HepG2 (cell line): ENCODE results near the gene NACC2. TPM values are rescaled to one million over a fixed set of nuclear protein-coding genes. Genes with fewer than 3 reads are reported as not detected.

Experiments
- AHDC1 ChIP-seq: sonication (generic); formaldehyde crosslinking; IDR thresholded peaks from 2 replicates; pipeline ENCODE4 v1.5.1; 2020; ENCODE audit warnings: mild to moderate bottlenecking, missing genetic modification reagents, borderline replicate concordance
- AHR ChIP-seq: IDR thresholded peaks from 2 replicates; pipeline ENCODE4 v1.6.1; 2018; ENCODE audit warnings: missing genetic modification reagents, missing compliant biosample characterization
- ATF7-NPFF ChIP-seq: sonication (generic); formaldehyde crosslinking; IDR thresholded peaks from 2 replicates; pipeline ENCODE4 v1.8.1; 2023; ENCODE audit warnings: mild to moderate bottlenecking, low read depth, missing genetic modification reagents, moderate library complexity
- DR1 ChIP-seq: sonication (generic); formaldehyde crosslinking; IDR thresholded peaks from 2 replicates; pipeline ENCODE4 v1.8.0; 2021; ENCODE audit warnings: mild to moderate bottlenecking, missing genetic modification reagents, inconsistent platforms
- ETV5 ChIP-seq: IDR thresholded peaks from 2 replicates; pipeline ENCODE4 v1.6.1; 2018; ENCODE audit warnings: missing biosample characterization, missing genetic modification reagents, inconsistent platforms, borderline replicate concordance
- HOMEZ ChIP-seq: IDR thresholded peaks from 2 replicates; pipeline ENCODE4 v1.6.1; 2016; ENCODE audit warnings: low read depth
- KLF12 ChIP-seq: sonication (generic); formaldehyde crosslinking; IDR thresholded peaks from 2 replicates; pipeline ENCODE4 v1.4.0; 2020; ENCODE audit warnings: missing genetic modification reagents, borderline replicate concordance
- NFE2L1 ChIP-seq: sonication (generic); formaldehyde crosslinking; IDR thresholded peaks from 2 replicates; pipeline ENCODE4 v1.4.0; 2020; ENCODE audit warnings: missing genetic modification reagents, mild to moderate bottlenecking, borderline replicate concordance
- REL ChIP-seq: sonication (generic); formaldehyde crosslinking; conservative IDR thresholded peaks from 2 replicates; pipeline ENCODE4 v1.8.0; 2022; ENCODE audit warnings: mild to moderate bottlenecking, missing genetic modification reagents, moderate library complexity
- SALL2 ChIP-seq: sonication (generic); formaldehyde crosslinking; IDR thresholded peaks from 2 replicates; pipeline ENCODE4 v1.8.1; 2023; ENCODE audit warnings: mild to moderate bottlenecking, missing genetic modification reagents, inconsistent platforms
- SIX4 ChIP-seq: sonication (generic); formaldehyde crosslinking; IDR thresholded peaks from 2 replicates; pipeline ENCODE4 v1.4.0; 2020; ENCODE audit warnings: missing genetic modification reagents
- SKI ChIP-seq: fragments of 450-650 bp; IDR thresholded peaks from one replicate; pipeline ENCODE4 v1.6.1; 2018; ENCODE audit warnings: mild to moderate bottlenecking; ENCODE audit not compliant: partially characterized antibody
- ZBTB7B ChIP-seq: sonication (generic); formaldehyde crosslinking; IDR thresholded peaks from 2 replicates; pipeline ENCODE4 v1.4.0; 2020; ENCODE audit warnings: missing genetic modification reagents
- ZNF33B ChIP-seq: sonication (generic); formaldehyde crosslinking; IDR thresholded peaks from 2 replicates; pipeline ENCODE4 v1.5.1; 2020; ENCODE audit warnings: mild to moderate bottlenecking, missing genetic modification reagents
- ZNF468 ChIP-seq: sonication (generic); formaldehyde crosslinking; IDR thresholded peaks from 2 replicates; pipeline ENCODE4 v1.8.0; 2022; ENCODE audit warnings: mild to moderate bottlenecking, moderate library complexity, missing genetic modification reagents
- ZNF768 ChIP-seq: sonication (generic); formaldehyde crosslinking; IDR thresholded peaks from 2 replicates; pipeline ENCODE4 v1.4.0; 2020; ENCODE audit warnings: missing genetic modification reagents
- ZNF782 ChIP-seq: sonication (generic); formaldehyde crosslinking; IDR thresholded peaks from 2 replicates; pipeline ENCODE4 v1.4.0; 2020; ENCODE audit warnings: missing genetic modification reagents, mild to moderate bottlenecking, borderline replicate concordance
- ZNF879 ChIP-seq: sonication (generic); formaldehyde crosslinking; IDR thresholded peaks from 2 replicates; pipeline ENCODE4 v1.8.1; 2023; ENCODE audit warnings: missing genetic modification reagents
- polyA plus RNA-seq, 8 experiments: library from polyadenylated mRNA; depleted of rRNA in 3 of 8; stranded (reverse) in 7 of 8; unstranded in 1 of 8; fragments of >200 nt; fragmentation: Illumina TruSeq in 4 of 8; extraction: Trizol in 4 of 8; gene quantifications; 2 replicates each; pipeline versions ENCODE4 v1.2.1 to v1.2.3, GENCODE V29; 2011 to 2016; ENCODE audit warnings: low read depth in 4 of 8, missing spikeins in 1 of 8, mixed read lengths in 1 of 8; ENCODE audit not compliant: insufficient read depth in 1 of 8
- total RNA-seq, 5 experiments: library from RNA; depleted of rRNA; stranded (reverse); fragments of >200 nt; fragmentation: Illumina TruSeq; extraction: Trizol; gene quantifications; 2 replicates each; pipeline ENCODE4 v1.2.3, GENCODE V29; 2016; ENCODE audit warnings: low read depth in 1 of 5
- TF ChIP-seq, protein P1 (sequence below): IDR thresholded peaks from 2 replicates; pipeline ENCODE4 v1.6.1; 2016; ENCODE audit warnings: mild to moderate bottlenecking

The NACC2 gene
- total and polyA plus RNA-seq, 2 of the 13 experiments (the other 11 are each of a cell fraction or from before 2014, with no cell fraction given): 5.9 to 12.3 TPM

DNA sequence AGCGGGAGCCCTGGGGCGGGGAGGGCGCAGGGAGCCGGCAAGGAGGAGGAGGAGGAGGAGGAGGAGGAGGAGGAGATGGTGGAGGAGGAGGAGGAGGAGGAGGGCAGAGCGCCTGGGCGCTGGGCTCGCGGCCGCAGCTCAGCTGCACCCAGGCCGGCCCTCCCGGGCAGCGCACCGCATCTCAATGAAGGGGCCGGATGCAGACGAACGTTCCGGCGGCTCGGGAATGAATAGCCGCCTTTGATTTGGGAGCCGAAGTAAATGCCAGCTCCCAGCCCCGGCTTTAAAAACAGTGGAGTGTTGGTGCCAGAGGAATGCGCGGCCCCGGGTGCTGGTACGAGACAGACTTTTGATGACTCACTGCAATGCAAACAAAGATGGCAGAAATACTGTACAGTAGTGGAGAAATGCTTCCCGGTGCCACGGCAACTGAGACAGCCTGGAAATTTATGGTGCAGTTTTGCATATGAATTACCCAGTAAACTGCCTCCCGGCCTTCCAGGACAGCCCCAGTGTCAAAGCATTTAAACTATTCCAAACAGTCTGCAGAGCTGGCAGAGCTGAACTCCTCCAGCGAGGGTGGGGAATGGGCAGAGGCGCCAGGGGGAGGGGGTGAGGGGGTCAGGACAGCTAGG, 43.1 kb downstream of the NACC2 start (continued):
- TF ChIP-seq AHDC1 (no peak), ZNF768 (CRISPR knock-in tag) (0 out of 2 replicates have a peak, but pooled peaks have one; percentile 3), REL (CRISPR knock-in tag) (no peak), ZNF782 (CRISPR knock-in tag) (no peak), SALL2 (CRISPR knock-in tag) (no peak), SKI (peak; percentile 77), ZNF33B (CRISPR knock-in tag) (no peak), SIX4 (no peak), ETV5 (CRISPR knock-in tag) (peak; percentile 73), ATF7-NPFF (CRISPR knock-in tag) (no peak), DR1 (no peak), ZNF879 (CRISPR knock-in tag) (no peak), AHR (CRISPR knock-in tag) (no peak), NFE2L1 (CRISPR knock-in tag) (no peak), ZBTB7B (CRISPR knock-in tag) (peak; percentile 50; the same call in 1 of the 2 replicates), ZNF468 (no peak), HOMEZ (CRISPR knock-in tag) (peak; percentile 62), KLF12 (no peak)
- TF ChIP-seq, protein P1, sequence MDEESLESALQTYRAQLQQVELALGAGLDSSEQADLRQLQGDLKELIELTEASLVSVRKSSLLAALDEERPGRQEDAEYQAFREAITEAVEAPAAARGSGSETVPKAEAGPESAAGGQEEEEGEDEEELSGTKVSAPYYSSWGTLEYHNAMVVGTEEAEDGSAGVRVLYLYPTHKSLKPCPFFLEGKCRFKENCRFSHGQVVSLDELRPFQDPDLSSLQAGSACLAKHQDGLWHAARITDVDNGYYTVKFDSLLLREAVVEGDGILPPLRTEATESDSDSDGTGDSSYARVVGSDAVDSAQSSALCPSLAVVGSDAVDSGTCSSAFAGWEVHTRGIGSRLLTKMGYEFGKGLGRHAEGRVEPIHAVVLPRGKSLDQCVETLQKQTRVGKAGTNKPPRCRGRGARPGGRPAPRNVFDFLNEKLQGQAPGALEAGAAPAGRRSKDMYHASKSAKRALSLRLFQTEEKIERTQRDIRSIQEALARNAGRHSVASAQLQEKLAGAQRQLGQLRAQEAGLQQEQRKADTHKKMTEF (CRISPR knock-in tag): no peak; the same call in 1 of the 2 replicates
